GM12878 (cell line): ENCODE data around the gene CAMK1. TPM values are rescaled to one million over a fixed set of nuclear protein-coding genes. Genes with fewer than 3 reads are reported as not detected.

Experiments
- CHD2 ChIP-seq: IDR thresholded peaks from 2 replicates; pipeline ENCODE4 v1.6.1; 2011; ENCODE audit warnings: low read depth, low read length, improper control_type of control experiment, borderline replicate concordance
- PRDM15 ChIP-seq: fragments of 450-650 bp; formaldehyde crosslinking; IDR thresholded peaks from 2 replicates; pipeline ENCODE4 v1.4.0; 2020; ENCODE audit warnings: mild to moderate bottlenecking, moderate library complexity
- SKIL ChIP-seq: fragments of 450-650 bp; IDR thresholded peaks from 2 replicates; pipeline ENCODE4 v1.6.1; 2017; ENCODE audit warnings: mild to moderate bottlenecking, low read depth, inconsistent platforms; ENCODE audit not compliant: poor library complexity, severe bottlenecking
- polyA plus RNA-seq, 11 experiments: library from polyadenylated mRNA; depleted of rRNA in 4 of 11; unstranded in 6 of 11; stranded (reverse) in 5 of 11; fragments of >200 nt; fragmentation: Nextera tagmentation in 4 of 11; fragmentation: Illumina TruSeq in 1 of 11; extraction: Ambion mirVana in 4 of 11; extraction: Trizol in 1 of 11; gene quantifications; 1 replicate in 1 of 11; 2 replicates in 10 of 11; pipeline versions ENCODE4 v1.2.1 to v1.2.3, GENCODE V29; 2011 to 2016; ENCODE audit warnings: inconsistent platforms in 2 of 11, missing spikeins in 2 of 11, low read depth in 1 of 11
- total RNA-seq, 4 experiments: library from RNA; depleted of rRNA in 3 of 4; stranded (reverse); fragments of >200 nt in 3 of 4; fragmentation: Illumina TruSeq in 1 of 4; extraction: Trizol in 1 of 4; gene quantifications; 2 replicates each; pipeline versions ENCODE4 v1.2.1 to v1.2.3, GENCODE V29; 2013 to 2021

The CAMK1 gene
- total and polyA plus RNA-seq, 10 of the 15 experiments (the other 5 are each of a cell fraction or from before 2014, with no cell fraction given), result 0.24 to 2.1 (median 0.51) TPM; not detected in 2

GRCh38 chr3:9809615-9810432, 40.1 kb upstream of the CAMK1 start, which contains the start of gene TTLL3 (continued):
- TF ChIP-seq PRDM15 (CRISPR knock-in tag) (no peak), CHD2 (no peak), SKIL (no peak)
